Activated CD4-positive, alpha-beta T cell treated with anti-CD3 and anti-CD28 coated beads, Interleukin-2, amount 10 ng/mL, durations not matched to agents 24 days and 14 days (primary cell): ENCODE data around the gene SMG1. TPM values are rescaled to one million over a fixed set of nuclear protein-coding genes. Genes with fewer than 3 reads are reported as not detected.
A peak's percentile ranks its signal among the peaks of the same experiment; 100 is the strongest.
"Not testable (repeated sequence)": the region's sequence is repeated elsewhere in the genome, so short reads cannot be mapped to it uniquely, and the experiment has no call there.

Source experiments
- DNase-seq: peaks from one replicate; pipeline ENCODE4 v3.0.0; 2022
- H3K27ac Mint-ChIP-seq: one replicate; pipeline ENCODE4 v1.8.0; 2022; ENCODE audit warnings: mild to moderate bottlenecking, mixed read lengths
- H3K27me3 Mint-ChIP-seq: one replicate; pipeline ENCODE4 v1.8.0; 2022; ENCODE audit warnings: mixed read lengths
- H3K36me3 Mint-ChIP-seq: one replicate; pipeline ENCODE4 v1.8.0; 2022; ENCODE audit warnings: low read depth, mild to moderate bottlenecking, mixed read lengths
- H3K4me1 Mint-ChIP-seq: one replicate; pipeline ENCODE4 v1.8.0; 2021; ENCODE audit warnings: mixed read lengths
- H3K4me3 Mint-ChIP-seq: one replicate; pipeline ENCODE4 v1.8.0; 2022; ENCODE audit warnings: mild to moderate bottlenecking, moderate library complexity, mixed read lengths
- H3K9me3 Mint-ChIP-seq: one replicate; pipeline ENCODE4 v1.8.0; 2021; ENCODE audit warnings: mixed read lengths
- intact Hi-C: fragments of 100-400 bp; cut with micrococcal nuclease; formaldehyde crosslinking; loops from one replicate; pipeline ENCODE4 v1.15.1; 2023
- total RNA-seq: library from RNA; stranded (reverse); gene quantifications from 2 replicates; pipeline ENCODE4 v1.2.3, GENCODE V29; 2022

Gene SMG1
- total RNA-seq, 1 donor from 2014 or later: 148 TPM

GRCh38 chr16:18923935-18924334, 2.3 kb downstream of the SMG1 start:
- peak overlapping the region; percentile 94 for H3K4me3 Mint-ChIP-seq
- H3K36me3 Mint-ChIP-seq: peaks cover 14% of the 10 kb centered on the region
- peak overlapping the region; percentile 85 for H3K27ac Mint-ChIP-seq
- DNase-seq: peak; percentile 69
- H3K27me3 Mint-ChIP-seq, H3K9me3 Mint-ChIP-seq, intact Hi-C loops: not testable (repeated sequence)
- peaks cover 32% of the 10 kb centered on the region for H3K4me1 Mint-ChIP-seq

GRCh38 chr16:18923124-18923523, 3.1 kb downstream of the SMG1 start:
- H3K27ac Mint-ChIP-seq: peak overlapping the region; percentile 82
- H3K9me3 Mint-ChIP-seq, intact Hi-C loops, H3K27me3 Mint-ChIP-seq: not testable (repeated sequence)
- peak; percentile 72 for DNase-seq
- H3K4me3 Mint-ChIP-seq: peak overlapping the region; percentile 94
- H3K4me1 Mint-ChIP-seq: peaks cover 35% of the 10 kb centered on the region
- peaks cover 19% of the 10 kb centered on the region for H3K36me3 Mint-ChIP-seq

DNA sequence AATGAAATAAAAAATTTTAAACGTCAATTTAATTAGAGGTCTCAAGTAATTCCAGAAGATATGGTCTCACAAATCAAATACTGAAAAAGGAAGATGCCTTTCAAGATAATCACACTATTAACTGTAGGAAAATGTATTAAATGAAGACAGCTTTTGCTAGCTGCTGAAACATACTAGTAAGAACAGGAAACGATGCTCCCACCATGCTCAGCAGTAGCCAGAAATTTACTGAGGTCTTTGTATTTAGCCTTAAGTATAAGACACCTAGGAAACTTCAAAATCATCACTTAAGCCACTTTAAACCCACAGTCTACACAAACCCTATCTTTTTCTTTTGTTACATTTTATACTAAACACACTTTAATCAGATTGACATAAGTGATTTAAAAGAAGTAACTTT, 16.6 kb downstream of the SMG1 start:
- H3K9me3 Mint-ChIP-seq, H3K27ac Mint-ChIP-seq, intact Hi-C loops, DNase-seq, H3K27me3 Mint-ChIP-seq, H3K4me3 Mint-ChIP-seq: not testable (repeated sequence)
- Mint-ChIP-seq H3K4me1 (peaks cover 26% of the 10 kb centered on the region), H3K36me3 (peaks cover 19% of the 10 kb centered on the region)

DNA sequence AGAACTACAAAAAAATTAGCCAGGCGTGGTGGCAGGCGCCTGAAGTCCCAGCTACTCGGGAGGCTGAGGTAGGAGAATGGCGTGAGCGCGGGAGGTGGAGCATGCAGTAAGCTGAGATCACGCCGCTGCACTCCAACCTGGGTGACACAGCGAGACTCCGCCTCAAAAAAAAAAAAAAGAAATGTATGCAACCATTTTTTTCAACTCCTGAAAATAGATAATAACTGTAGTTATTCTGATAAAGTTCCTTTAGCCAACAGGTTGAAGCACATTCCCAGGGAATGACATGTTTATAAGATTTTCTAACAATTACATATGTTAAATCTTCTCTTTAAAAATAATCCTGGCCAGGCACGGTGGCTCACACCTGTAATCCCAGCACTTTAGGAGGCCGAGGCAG, 17.5 kb downstream of the SMG1 start:
- H3K27ac Mint-ChIP-seq, intact Hi-C loops, H3K9me3 Mint-ChIP-seq, H3K4me3 Mint-ChIP-seq, DNase-seq, H3K27me3 Mint-ChIP-seq: not testable (repeated sequence)
- Mint-ChIP-seq H3K4me1 (peaks cover 25% of the 10 kb centered on the region), H3K36me3 (peaks cover 20% of the 10 kb centered on the region)

GRCh38 chr16:18902778-18903177, 23.4 kb downstream of the SMG1 start:
- DNase-seq, H3K4me3 Mint-ChIP-seq, H3K27ac Mint-ChIP-seq, H3K9me3 Mint-ChIP-seq, H3K27me3 Mint-ChIP-seq, intact Hi-C loops: not testable (repeated sequence)
- peaks cover 39% of the 10 kb centered on the region for H3K4me1 Mint-ChIP-seq
- H3K36me3 Mint-ChIP-seq: peaks cover 20% of the 10 kb centered on the region

DNA sequence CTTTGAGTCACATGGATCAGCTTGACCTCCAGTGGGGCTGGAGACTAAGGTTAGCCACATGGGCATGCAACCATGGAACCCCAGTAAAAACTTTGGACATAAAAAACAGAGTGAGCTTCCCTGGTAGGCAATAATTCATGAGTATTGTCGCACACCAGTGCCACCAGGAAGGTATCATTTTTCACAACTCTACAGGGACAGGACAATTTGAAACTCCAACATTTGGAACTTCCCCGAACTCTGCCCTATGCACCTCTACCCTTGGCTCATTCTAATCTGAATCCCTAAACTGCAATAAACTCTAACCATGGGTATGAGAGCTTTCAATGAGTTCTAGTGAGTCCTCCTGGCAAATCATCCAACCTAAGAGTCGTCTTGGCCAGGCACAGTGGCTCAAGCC, 24.2 kb downstream of the SMG1 start:
- H3K4me3 Mint-ChIP-seq, DNase-seq, H3K27me3 Mint-ChIP-seq, intact Hi-C loops, H3K9me3 Mint-ChIP-seq: not testable (repeated sequence)
- Mint-ChIP-seq H3K36me3 (peaks cover 19% of the 10 kb centered on the region), H3K27ac (peak overlapping the region; percentile 58), H3K4me1 (peaks cover 38% of the 10 kb centered on the region)

- H3K27ac Mint-ChIP-seq, H3K9me3 Mint-ChIP-seq, H3K4me3 Mint-ChIP-seq, intact Hi-C loops, H3K27me3 Mint-ChIP-seq, DNase-seq: not testable (repeated sequence)
- Mint-ChIP-seq H3K4me1 (peaks cover 35% of the 10 kb centered on the region), H3K36me3 (peaks cover 15% of the 10 kb centered on the region)
These were observed 25.0 kb downstream of the SMG1 start for GRCh38 chr16:18901194-18901593.

DNA sequence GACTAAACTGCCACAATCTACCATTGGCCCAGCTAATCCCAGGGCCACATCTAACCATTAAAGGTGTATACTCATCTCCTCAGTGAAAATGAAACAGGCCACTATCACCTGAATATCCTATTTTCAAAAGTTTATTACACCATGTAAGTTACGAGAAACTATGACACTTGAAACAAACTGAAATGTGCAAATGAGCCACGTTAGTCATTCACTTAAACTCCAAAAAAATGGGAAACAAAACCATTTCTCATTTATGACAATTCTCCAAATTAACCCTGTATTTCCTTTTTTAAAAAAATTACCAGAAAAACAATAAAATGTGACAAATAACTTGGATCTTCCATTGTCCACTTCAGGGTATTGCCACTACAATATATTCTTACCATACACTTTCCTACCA, 41.8 kb downstream of the SMG1 start:
- H3K9me3 Mint-ChIP-seq, H3K27me3 Mint-ChIP-seq, H3K4me1 Mint-ChIP-seq, intact Hi-C loops, H3K4me3 Mint-ChIP-seq, DNase-seq: not testable (repeated sequence)
- Mint-ChIP-seq H3K27ac (peak overlapping the region; percentile 51), H3K36me3 (peaks cover 26% of the 10 kb centered on the region)

DNA sequence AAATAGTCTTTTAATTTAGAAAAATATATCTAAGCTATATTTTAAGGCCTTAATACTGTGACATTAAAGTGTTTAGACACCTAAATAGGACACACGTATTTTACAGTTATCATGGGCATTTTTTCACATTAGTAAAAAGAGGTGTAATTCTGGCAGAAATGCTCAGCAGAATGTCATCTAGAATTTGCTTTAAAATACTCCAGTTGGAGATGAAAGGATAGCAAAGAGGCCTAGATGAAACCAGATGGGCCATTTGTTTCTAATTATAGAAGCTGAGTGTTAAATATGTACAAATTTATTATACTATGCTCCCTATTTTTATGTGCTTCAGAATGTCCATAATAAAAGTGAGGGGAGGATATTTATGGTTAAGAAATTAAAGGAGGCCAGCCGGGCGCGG, 48.5 kb downstream of the SMG1 start:
- DNase-seq, intact Hi-C loops, H3K27ac Mint-ChIP-seq, H3K27me3 Mint-ChIP-seq, H3K4me3 Mint-ChIP-seq, H3K4me1 Mint-ChIP-seq, H3K9me3 Mint-ChIP-seq: not testable (repeated sequence)
- peaks cover 43% of the 10 kb centered on the region for H3K36me3 Mint-ChIP-seq

GRCh38 chr16:18877259-18877658, 48.9 kb downstream of the SMG1 start:
- DNase-seq, H3K4me3 Mint-ChIP-seq, H3K9me3 Mint-ChIP-seq, H3K4me1 Mint-ChIP-seq, intact Hi-C loops, H3K27ac Mint-ChIP-seq, H3K27me3 Mint-ChIP-seq: not testable (repeated sequence)
- H3K36me3 Mint-ChIP-seq: peaks cover 44% of the 10 kb centered on the region

DNA sequence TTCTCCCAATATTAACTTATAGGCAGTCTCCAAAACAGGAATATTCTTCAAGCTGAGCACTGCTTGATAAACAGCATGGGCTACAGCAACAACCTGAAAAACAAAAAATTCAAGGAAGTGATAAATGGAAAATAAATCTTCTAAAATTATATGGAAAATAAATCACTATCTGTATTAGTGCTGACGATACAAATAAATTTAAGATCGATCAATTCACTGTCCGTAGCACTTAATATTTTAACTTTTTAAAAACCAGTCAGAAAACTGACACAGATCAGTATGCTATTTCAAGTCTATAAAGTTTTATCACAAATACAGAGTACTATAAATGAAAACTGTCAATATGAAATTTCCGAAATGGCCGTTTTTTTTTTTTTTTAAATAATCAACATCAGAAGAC, 49.9 kb downstream of the SMG1 start:
- H3K4me3 Mint-ChIP-seq, H3K27ac Mint-ChIP-seq, H3K9me3 Mint-ChIP-seq, DNase-seq, H3K27me3 Mint-ChIP-seq, intact Hi-C loops, H3K4me1 Mint-ChIP-seq: not testable (repeated sequence)
- H3K36me3 Mint-ChIP-seq: peaks cover 48% of the 10 kb centered on the region

GRCh38 chr16:18869043-18869771, 57.0 kb downstream of the SMG1 start:
- H3K27ac Mint-ChIP-seq: peak overlapping the region; percentile 64
- peaks cover 49% of the 10 kb centered on the region for H3K36me3 Mint-ChIP-seq
- intact Hi-C loops, H3K9me3 Mint-ChIP-seq, H3K27me3 Mint-ChIP-seq, DNase-seq: not testable (repeated sequence)
- H3K4me3 Mint-ChIP-seq: peak overlapping the region; percentile 11
- H3K4me1 Mint-ChIP-seq: peaks cover 20% of the 10 kb centered on the region

DNA sequence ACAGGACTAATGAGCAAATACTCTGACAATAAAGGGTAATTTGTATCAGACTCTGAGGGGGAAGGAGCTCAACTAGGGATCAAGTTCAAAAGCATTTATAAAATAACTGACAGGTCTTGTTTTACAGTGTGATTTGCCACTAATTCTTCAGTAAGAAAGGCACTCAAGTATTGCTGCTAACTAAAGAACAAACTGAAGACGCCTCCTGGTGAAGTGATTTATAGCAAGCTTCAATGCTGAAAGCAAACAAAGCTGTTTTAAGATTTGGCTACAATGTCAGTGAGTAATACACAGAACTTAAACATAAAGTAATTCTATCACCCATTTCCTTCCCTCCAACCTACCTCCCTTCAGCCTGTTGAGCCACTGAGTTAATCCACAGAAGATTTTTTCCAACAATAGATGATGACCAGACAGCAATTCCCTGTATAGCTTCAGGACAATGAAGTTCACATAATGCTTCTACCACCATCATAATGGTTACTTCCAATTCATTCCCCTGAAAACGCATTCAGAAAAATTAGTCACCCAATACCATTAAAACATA, 59.9 kb downstream of the SMG1 start:
- H3K27me3 Mint-ChIP-seq, H3K4me3 Mint-ChIP-seq, DNase-seq, H3K9me3 Mint-ChIP-seq, H3K27ac Mint-ChIP-seq, intact Hi-C loops: not testable (repeated sequence)
- peaks cover 33% of the 10 kb centered on the region for H3K4me1 Mint-ChIP-seq
- peaks cover 54% of the 10 kb centered on the region for H3K36me3 Mint-ChIP-seq

DNA sequence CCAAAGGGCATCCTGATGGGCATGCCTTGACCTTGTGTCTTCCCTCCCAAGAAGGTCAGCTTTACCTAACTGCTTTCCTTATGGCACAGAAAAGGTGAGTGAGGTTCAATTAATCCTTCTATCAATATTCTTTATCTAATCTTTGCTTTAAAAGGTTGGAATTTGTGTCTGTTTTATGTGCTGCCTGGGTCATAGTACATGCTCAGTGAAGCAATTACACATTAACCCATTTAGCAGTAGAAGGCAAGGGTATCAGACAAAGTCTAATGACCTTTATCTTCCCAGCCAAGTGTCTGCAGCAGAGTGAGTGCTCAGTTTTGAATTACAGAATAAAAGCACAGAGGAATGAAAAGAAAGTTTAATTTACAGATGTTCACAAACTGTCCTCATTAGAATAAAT, 63.3 kb downstream of the SMG1 start:
- H3K4me1 Mint-ChIP-seq: peaks cover 31% of the 10 kb centered on the region
- H3K4me3 Mint-ChIP-seq, intact Hi-C loops, H3K9me3 Mint-ChIP-seq, DNase-seq, H3K27me3 Mint-ChIP-seq: not testable (repeated sequence)
- peak overlapping the region; percentile 34 for H3K27ac Mint-ChIP-seq
- H3K36me3 Mint-ChIP-seq: peaks cover 57% of the 10 kb centered on the region

- H3K27ac Mint-ChIP-seq: peak overlapping the region; percentile 2
- DNase-seq: no peak
- H3K36me3 Mint-ChIP-seq: peaks cover 63% of the 10 kb centered on the region
- peaks cover 12% of the 10 kb centered on the region for H3K4me1 Mint-ChIP-seq
- no peaks in the 10 kb centered on the region for H3K9me3 Mint-ChIP-seq
- intact Hi-C loops: no loop called here
- no peaks in the 10 kb centered on the region for H3K27me3 Mint-ChIP-seq
- no peak overlapping the region for H3K4me3 Mint-ChIP-seq
These were observed 71.0 kb downstream of the SMG1 start for GRCh38 chr16:18855196-18855595.
